Measurements from ENCODE around the gene ZFP1. TPM values are rescaled to one million over a fixed set of nuclear protein-coding genes. Genes with fewer than 3 reads are reported as not detected.

The ZFP1 gene
- total RNA-seq, 1 donor from 2014 or later: 19.8 TPM

- DNase-seq (ENCODE audit: extremely low spot score, unreplicated experiment): no peak
- H3K9me3 Mint-ChIP-seq: no peaks in the 10 kb centered on the region
- H3K4me1 Mint-ChIP-seq (ENCODE audit: unreplicated experiment): peaks cover 9% of the 10 kb centered on the region
- H3K36me3 Mint-ChIP-seq: peaks cover 4% of the 10 kb centered on the region
- H3K4me3 Mint-ChIP-seq: no peak overlapping the region
- H3K27me3 Mint-ChIP-seq: no peaks in the 10 kb centered on the region
- no peak overlapping the region for H3K27ac Mint-ChIP-seq
- no peak for TF ChIP-seq CTCF (conservative IDR thresholded peaks at IDR 0.05)
Observed at GRCh38 chr16:75111961-75112733, 36.2 kb upstream of the ZFP1 start.

- Mint-ChIP-seq H3K9me3 (no peaks in the 10 kb centered on the region), H3K4me3 (no peak overlapping the region), H3K27me3 (no peaks in the 10 kb centered on the region), H3K4me1 (ENCODE audit: unreplicated experiment) (peaks cover 9% of the 10 kb centered on the region), H3K36me3 (peaks cover 4% of the 10 kb centered on the region), H3K27ac (no peak overlapping the region)
- DNase-seq (ENCODE audit: extremely low spot score, unreplicated experiment): no peak
- TF ChIP-seq CTCF (conservative IDR thresholded peaks at IDR 0.05): no peak
Observed at GRCh38 chr16:75112734-75113491, 35.4 kb upstream of the ZFP1 start.

GRCh38 chr16:75113541-75114121 is 34.7 kb upstream of the ZFP1 start:
- no peak for TF ChIP-seq CTCF (conservative IDR thresholded peaks at IDR 0.05)
- Mint-ChIP-seq H3K36me3 (no peaks in the 10 kb centered on the region), H3K4me1 (ENCODE audit: unreplicated experiment) (peaks cover 9% of the 10 kb centered on the region)

GRCh38 chr16:75114179-75114945 is 34.0 kb upstream of the ZFP1 start:
- Mint-ChIP-seq H3K4me3 (no peak overlapping the region), H3K27ac (no peak overlapping the region), H3K36me3 (no peaks in the 10 kb centered on the region), H3K27me3 (no peaks in the 10 kb centered on the region), H3K4me1 (ENCODE audit: unreplicated experiment) (peaks cover 9% of the 10 kb centered on the region), H3K9me3 (no peaks in the 10 kb centered on the region)
- TF ChIP-seq CTCF (conservative IDR thresholded peaks at IDR 0.05): no peak
- DNase-seq (ENCODE audit: extremely low spot score, unreplicated experiment): no peak

More at GRCh38 chr16:75113541-75114121, 34.7 kb upstream of the ZFP1 start:
- no peak for DNase-seq (ENCODE audit: extremely low spot score, unreplicated experiment)
- H3K9me3 Mint-ChIP-seq: no peaks in the 10 kb centered on the region
- no peak overlapping the region for H3K4me3 Mint-ChIP-seq
- H3K27me3 Mint-ChIP-seq: no peaks in the 10 kb centered on the region
- H3K27ac Mint-ChIP-seq: no peak overlapping the region

Data from type B pancreatic cell (in vitro differentiated cells).